Fibroblast of skin of scalp (primary cell): ENCODE data around the gene GPR82.
A peak's percentile ranks its signal among the peaks of the same experiment; 100 is the strongest.
"Not testable (repeated sequence)": the region's sequence is repeated elsewhere in the genome, so short reads cannot be mapped to it uniquely, and the experiment has no call there.

ENCODE experiments used
- DNase-seq: peaks from one replicate; pipeline ENCODE4 v3.0.0-alpha.2; 2013

GPR82 gene

GRCh38 chrX:41719610-41720009 is 4.4 kb upstream of the GPR82 start:
- not testable (repeated sequence) for DNase-seq

- peak; percentile 6 for DNase-seq
Observed at GRCh38 chrX:41720125-41720779, 3.7 kb upstream of the GPR82 start.

- no peak for DNase-seq
Observed at GRCh38 chrX:41721590-41721989, 2.4 kb upstream of the GPR82 start.

- DNase-seq, result no peak
Observed at GRCh38 chrX:41722214-41722613, 1.8 kb upstream of the GPR82 start.

- DNase-seq, result no peak
Observed at GRCh38 chrX:41722816-41723618, 964 bp upstream of the GPR82 start.

GRCh38 chrX:41728125-41728524 is 4.1 kb downstream of the GPR82 start:
- DNase-seq, result no peak

GRCh38 chrX:41730081-41730480 is 6.1 kb downstream of the GPR82 start:
- no peak for DNase-seq

- DNase-seq, result no peak
Observed at GRCh38 chrX:41732260-41732659, 8.3 kb downstream of the GPR82 start.

GRCh38 chrX:41733939-41734338 is 10.0 kb downstream of the GPR82 start:
- no peak for DNase-seq

GRCh38 chrX:41734530-41734929 is 10.5 kb downstream of the GPR82 start:
- peak; percentile 42 for DNase-seq

- DNase-seq, result no peak
Observed at GRCh38 chrX:41737065-41737464, 13.1 kb downstream of the GPR82 start.

- DNase-seq, result no peak
Observed at GRCh38 chrX:41739871-41740270, 15.9 kb downstream of the GPR82 start.

GRCh38 chrX:41750716-41751115 is 26.7 kb downstream of the GPR82 start:
- DNase-seq, result no peak

- DNase-seq, result no peak
Observed at GRCh38 chrX:41758401-41758800, 34.4 kb downstream of the GPR82 start.

- peak; percentile 36 for DNase-seq
Observed at GRCh38 chrX:41759817-41760216, 35.8 kb downstream of the GPR82 start.

- DNase-seq, result no peak
Observed at GRCh38 chrX:41761169-41761568, 37.2 kb downstream of the GPR82 start.

GRCh38 chrX:41761702-41762101 is 37.7 kb downstream of the GPR82 start:
- DNase-seq, result no peak

GRCh38 chrX:41779030-41779564 is 55.1 kb downstream of the GPR82 start:
- DNase-seq, result peak; percentile 60
